Activated naive CD4-positive, alpha-beta T cell (primary cell): ENCODE results near the gene LRP3.

Source experiments
- DNase-seq, 4 experiments: peaks; one replicate each; lab custom pipeline; 2025; lab: John Stamatoyannopoulos, UW

Gene LRP3

DNA sequence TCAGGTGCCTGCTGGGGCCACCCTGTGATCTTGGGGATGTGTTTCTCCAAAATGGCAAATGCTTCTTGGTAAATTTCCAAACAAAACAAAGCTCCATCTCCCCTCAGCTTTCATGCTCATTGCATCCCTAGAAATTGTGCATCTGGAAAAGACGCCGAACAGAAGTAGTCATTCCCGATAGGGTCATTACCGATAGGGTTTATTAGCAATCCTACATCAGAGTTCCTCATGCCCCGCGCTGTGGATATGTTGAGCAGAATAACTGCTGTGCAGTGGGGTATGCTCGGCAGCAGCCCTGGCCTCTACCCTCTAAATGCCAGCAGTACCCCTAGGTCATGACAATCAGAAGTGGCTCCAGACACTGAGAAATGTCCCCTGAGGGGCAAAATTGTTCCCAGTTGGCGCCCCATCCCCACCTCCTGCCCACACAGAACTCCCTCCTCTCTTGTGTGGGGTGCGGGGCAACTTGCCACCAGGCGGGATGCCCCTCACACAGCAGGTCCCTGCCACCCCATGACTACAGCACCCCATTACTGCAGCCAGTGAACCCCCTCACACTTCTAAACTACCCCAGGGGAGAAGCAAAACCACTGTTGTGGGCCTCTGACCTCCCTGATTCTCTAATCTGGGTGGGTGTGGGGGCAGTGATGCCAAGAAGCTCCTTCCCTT, 44.5 kb downstream of the LRP3 start:
- no peak for DNase-seq

- DNase-seq, result no peak
Measured at GRCh38 chr19:33239223-33239975, 45.3 kb downstream of the LRP3 start.

DNA sequence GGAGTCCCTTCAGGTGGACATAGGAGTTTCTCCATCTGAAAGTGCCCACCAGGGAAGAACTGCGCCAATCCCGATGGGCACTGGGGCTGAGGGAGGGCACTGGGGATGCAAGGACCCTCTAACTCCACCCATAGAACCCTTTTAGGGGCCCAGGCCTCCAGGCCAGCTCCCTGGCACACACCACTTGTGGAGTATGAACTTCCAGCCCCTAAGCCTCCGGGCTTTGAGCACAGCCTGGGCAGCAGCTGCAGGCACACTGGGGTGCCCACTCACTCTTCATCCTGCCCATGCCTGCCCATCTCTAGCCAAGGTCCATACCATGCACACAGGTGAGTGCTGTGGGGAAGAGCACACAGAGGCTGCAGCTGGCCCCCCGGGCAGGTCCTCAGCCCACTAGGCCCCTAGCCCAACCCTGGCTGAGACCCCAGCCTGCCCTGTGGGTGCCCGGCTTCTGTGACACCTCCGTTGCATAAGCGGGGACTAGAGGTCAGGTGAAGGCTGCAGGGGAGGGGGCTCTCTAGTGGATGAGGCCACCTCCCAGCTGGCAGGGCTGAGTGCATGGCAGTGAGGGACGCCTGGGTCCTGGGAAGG, 46.1 kb downstream of the LRP3 start:
- DNase-seq, result no peak

GRCh38 chr19:33241091-33241529, 47.0 kb downstream of the LRP3 start:
- no peak for DNase-seq

- DNase-seq, result no peak
Measured at GRCh38 chr19:33241530-33242101, 47.5 kb downstream of the LRP3 start.

DNA sequence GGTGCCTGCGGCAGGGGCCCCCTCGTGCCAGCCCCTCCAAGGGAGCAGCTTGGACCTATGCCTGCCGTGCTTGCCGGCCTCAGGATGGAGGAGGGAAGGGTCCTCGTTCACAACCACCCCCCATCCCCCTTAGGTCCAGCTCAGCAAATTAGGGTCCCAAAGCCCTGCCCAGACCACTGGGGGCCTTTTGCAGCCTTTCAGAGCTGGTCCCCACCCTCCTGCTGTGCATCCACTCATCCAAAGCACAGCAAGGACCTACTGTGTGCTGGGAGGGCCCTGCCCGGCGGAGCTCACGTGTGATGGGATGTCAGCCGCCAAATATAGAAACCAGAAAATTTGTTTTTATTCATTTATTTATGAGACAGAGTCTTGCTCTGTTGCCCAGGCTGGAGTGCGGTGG, 48.0 kb downstream of the LRP3 start:
- DNase-seq, result no peak

DNA sequence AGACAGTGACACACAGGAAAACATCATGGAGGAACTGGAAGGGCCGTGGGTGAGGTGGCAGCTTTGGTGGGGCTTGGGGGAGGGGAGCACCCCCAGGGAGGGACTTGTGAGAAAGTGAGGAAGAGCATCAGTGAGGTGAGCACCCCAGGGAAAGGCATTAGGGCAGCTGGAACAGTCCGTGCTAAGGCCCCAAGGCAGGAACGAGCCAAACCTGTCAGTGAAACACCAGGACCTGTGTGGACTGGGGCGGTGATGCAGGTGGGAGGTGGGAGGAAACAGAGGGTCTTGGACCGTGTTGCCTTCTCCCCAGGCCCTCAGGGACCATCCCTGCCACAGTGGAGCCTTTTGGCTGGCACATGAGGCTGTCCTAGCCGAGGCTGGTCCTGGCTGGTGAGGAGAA, 48.8 kb downstream of the LRP3 start:
- DNase-seq, result no peak

- DNase-seq, result no peak
Measured at GRCh38 chr19:33245948-33246708, 52.0 kb downstream of the LRP3 start.

DNA sequence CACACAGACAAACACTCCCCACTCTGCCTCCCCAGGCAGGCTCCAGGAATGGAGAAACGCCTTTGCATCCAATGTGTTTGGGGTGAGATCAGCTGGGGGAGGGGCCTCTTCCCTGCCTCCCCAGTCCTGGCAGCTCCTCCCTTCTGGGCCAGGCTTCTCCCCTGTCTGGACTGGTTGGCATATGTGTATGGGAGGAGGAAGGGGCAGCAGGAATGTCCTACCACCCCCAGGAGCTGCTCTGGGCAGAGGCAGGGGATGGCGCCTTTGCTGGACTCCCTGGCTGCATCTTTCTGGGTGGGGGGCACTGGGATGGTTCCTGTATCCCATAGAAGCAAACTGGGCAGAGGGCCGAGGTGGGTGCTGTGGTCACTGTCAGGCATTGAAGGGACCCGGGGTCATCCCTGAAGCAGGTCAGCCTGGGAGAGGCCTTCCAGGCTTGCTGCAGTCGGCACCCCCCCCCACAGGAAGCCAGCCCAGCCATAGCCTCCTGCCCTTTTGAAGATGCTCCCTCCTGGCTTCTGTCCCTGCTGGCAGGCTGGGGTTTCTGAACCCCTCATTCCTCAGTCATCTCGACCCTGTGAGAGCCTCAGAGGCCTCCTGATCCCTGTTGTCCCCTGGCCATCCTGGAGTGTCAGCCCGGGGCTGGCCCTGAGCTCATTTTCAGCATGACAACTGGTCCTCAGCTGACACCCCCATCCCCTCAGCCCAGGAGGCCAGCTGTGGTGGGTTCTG, 52.7 kb downstream of the LRP3 start:
- DNase-seq, result no peak

GRCh38 chr19:33247441-33247819, 53.3 kb downstream of the LRP3 start:
- DNase-seq, result no peak

GRCh38 chr19:33248104-33248503, 54.0 kb downstream of the LRP3 start:
- no peak for DNase-seq

DNA sequence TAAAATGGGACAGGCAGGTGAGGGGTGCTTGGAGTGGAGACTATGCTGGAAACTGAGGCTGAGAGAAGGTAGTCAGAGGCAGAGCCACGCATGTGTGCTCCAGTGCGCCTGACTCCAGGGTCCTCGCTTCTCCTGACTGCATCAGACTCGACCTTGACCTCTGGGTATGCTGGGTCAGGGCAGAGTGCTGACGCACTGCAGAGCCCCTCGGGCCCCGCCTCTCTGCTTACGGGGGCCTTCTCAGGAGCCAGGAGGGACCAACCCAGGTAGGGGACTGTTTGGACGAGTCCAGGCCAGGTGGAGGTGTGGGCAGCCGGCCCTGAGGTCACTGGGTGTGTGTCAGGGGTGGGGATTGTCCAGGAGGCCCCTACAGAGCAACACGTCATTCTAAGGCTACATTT, 54.4 kb downstream of the LRP3 start:
- no peak for DNase-seq

GRCh38 chr19:33248954-33249613, 55.0 kb downstream of the LRP3 start:
- DNase-seq, result no peak

DNA sequence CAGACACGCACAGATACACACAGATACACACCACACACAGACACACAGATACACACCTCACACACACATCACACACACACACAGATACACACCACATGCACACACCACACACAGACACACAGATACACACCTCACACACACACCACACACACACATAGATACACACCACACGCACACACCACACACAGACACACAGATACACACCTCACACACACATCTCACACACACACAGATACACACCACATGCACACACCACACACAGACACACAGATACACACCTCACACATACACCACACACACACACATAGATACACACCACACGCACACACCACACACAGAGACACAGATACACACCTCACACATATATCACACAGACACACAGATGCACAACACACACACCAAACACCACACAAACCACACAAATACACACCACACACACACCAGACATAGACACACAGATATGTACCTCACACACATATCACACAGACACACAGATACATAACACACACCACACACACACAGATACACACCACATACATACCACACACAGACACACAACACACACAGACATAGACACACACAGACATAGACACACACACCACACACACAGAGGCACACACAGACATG, 55.7 kb downstream of the LRP3 start:
- DNase-seq, result no peak

DNA sequence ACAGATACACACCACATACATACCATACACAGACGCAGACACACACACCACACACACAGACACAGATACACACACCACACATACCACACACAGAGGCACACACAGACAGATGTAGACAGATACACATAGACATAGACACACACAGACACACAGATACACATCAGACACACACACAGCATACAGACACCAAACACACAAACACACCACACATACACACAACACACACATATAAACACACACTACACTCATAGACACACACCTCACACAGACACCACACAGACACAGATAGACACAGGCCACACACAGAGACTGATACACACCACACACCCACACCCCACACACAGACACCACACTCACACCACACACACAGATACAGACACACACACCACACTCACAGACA, 56.4 kb downstream of the LRP3 start:
- DNase-seq, result no peak

DNA sequence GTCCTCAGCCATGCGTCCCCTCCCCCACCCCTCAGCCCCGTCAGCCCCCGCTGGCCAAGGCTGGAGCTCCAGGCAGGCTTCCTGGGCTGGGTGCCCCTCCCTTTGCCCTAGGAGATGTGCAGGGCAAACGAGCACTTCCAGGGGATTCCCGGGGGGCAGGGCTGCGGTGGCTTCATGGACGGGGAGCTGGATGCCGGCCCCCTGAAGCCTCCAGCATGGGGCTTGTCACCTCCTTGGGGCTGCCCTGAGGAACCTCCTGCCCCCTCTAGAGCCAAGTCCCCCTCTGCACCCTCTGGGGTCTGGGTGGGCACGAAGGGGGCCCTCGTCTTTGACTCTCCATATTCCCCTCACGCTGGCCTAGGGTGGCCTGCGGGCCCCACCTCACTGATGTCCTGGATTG, 56.9 kb downstream of the LRP3 start:
- DNase-seq, result no peak

GRCh38 chr19:33251526-33252090, 57.5 kb downstream of the LRP3 start:
- no peak for DNase-seq

- DNase-seq, result no peak
Measured at GRCh38 chr19:33252418-33252962, 58.4 kb downstream of the LRP3 start.

DNA sequence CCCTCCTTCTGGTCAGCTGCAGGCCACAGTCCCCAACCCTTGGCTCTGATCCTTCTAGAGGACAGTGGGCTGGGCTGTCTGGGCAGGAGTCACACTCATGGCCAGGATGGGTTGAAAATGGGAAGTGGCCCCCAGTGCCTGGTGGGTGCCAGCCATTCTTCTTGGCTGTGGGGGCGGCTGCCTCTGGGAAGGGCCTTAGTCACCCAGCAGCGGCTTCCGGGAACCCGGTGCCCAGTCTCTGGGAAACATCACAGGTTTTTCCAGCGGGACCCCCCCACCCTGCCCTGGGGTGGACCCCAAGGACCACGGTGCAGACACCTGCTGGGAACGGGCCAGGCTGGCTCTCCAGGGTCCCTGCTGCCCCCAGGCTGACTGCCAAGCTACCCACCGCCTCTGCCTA, 58.8 kb downstream of the LRP3 start:
- DNase-seq, result no peak

GRCh38 chr19:33254245-33254824, 60.2 kb downstream of the LRP3 start:
- DNase-seq, result no peak
